ENCODE data around the gene TENM3.

The TENM3 gene

GRCh38 chr4:182680234-182680653 lies 437.0 kb downstream of the TENM3 start:
- H3K4me1 ChIP-seq (ENCODE audit: control insufficient read depth, low read depth, low read length), result no peaks in the 10 kb centered on the region
- H3K27me3 ChIP-seq (ENCODE audit: control insufficient read depth, insufficient read depth, low read length), result no peaks in the 10 kb centered on the region
- H3K9me3 ChIP-seq (ENCODE audit: control insufficient read depth, low read depth, low read length), result no peaks in the 10 kb centered on the region
- no peak overlapping the region for H3K4me3 ChIP-seq (ENCODE audit: low read length)
- no peak overlapping the region for H3K27ac ChIP-seq (ENCODE audit: low read length)
- peaks cover 17% of the 10 kb centered on the region for H3K36me3 ChIP-seq (ENCODE audit: control insufficient read depth, low read depth, low read length)
- H3K9ac ChIP-seq (ENCODE audit: low read length), result no peak overlapping the region

- Histone ChIP-seq H3K27me3 (ENCODE audit: control insufficient read depth, insufficient read depth, low read length) (no peaks in the 10 kb centered on the region), H3K27ac (ENCODE audit: low read length) (no peak overlapping the region)
Measured at GRCh38 chr4:182683661-182684060, 440.5 kb downstream of the TENM3 start.

GRCh38 chr4:182684796-182685195 lies 441.6 kb downstream of the TENM3 start:
- H3K36me3 ChIP-seq (ENCODE audit: control insufficient read depth, low read depth, low read length), result peaks cover 32% of the 10 kb centered on the region
- H3K9me3 ChIP-seq (ENCODE audit: control insufficient read depth, low read depth, low read length), result no peaks in the 10 kb centered on the region
- no peaks in the 10 kb centered on the region for H3K27me3 ChIP-seq (ENCODE audit: control insufficient read depth, insufficient read depth, low read length)
- no peaks in the 10 kb centered on the region for H3K4me1 ChIP-seq (ENCODE audit: control insufficient read depth, low read depth, low read length)
- H3K4me3 ChIP-seq (ENCODE audit: low read length), result no peak overlapping the region
- no peak overlapping the region for H3K9ac ChIP-seq (ENCODE audit: low read length)
- no peak overlapping the region for H3K27ac ChIP-seq (ENCODE audit: low read length)

More at GRCh38 chr4:182683661-182684060, 440.5 kb downstream of the TENM3 start:
- H3K9me3 ChIP-seq (ENCODE audit: control insufficient read depth, low read depth, low read length), result no peaks in the 10 kb centered on the region
- no peak overlapping the region for H3K4me3 ChIP-seq (ENCODE audit: low read length)
- no peak overlapping the region for H3K9ac ChIP-seq (ENCODE audit: low read length)
- H3K4me1 ChIP-seq (ENCODE audit: control insufficient read depth, low read depth, low read length), result no peaks in the 10 kb centered on the region
- H3K36me3 ChIP-seq (ENCODE audit: control insufficient read depth, low read depth, low read length), result peaks cover 22% of the 10 kb centered on the region

- Histone ChIP-seq H3K9ac (ENCODE audit: low read length) (no peak overlapping the region), H3K9me3 (ENCODE audit: control insufficient read depth, low read depth, low read length) (no peaks in the 10 kb centered on the region), H3K36me3 (ENCODE audit: control insufficient read depth, low read depth, low read length) (peaks cover 15% of the 10 kb centered on the region), H3K4me1 (ENCODE audit: control insufficient read depth, low read depth, low read length) (no peaks in the 10 kb centered on the region), H3K27me3 (ENCODE audit: control insufficient read depth, insufficient read depth, low read length) (no peaks in the 10 kb centered on the region), H3K4me3 (ENCODE audit: low read length) (no peak overlapping the region), H3K27ac (ENCODE audit: low read length) (no peak overlapping the region)
Measured at GRCh38 chr4:182688081-182688480, 444.9 kb downstream of the TENM3 start.

GRCh38 chr4:182694551-182694950 lies 451.3 kb downstream of the TENM3 start:
- Histone ChIP-seq H3K9me3 (ENCODE audit: control insufficient read depth, low read depth, low read length) (no peaks in the 10 kb centered on the region), H3K27me3 (ENCODE audit: control insufficient read depth, insufficient read depth, low read length) (no peaks in the 10 kb centered on the region), H3K27ac (ENCODE audit: low read length) (no peak overlapping the region), H3K9ac (ENCODE audit: low read length) (no peak overlapping the region), H3K36me3 (ENCODE audit: control insufficient read depth, low read depth, low read length) (peaks cover 3% of the 10 kb centered on the region), H3K4me3 (ENCODE audit: low read length) (no peak overlapping the region), H3K4me1 (ENCODE audit: control insufficient read depth, low read depth, low read length) (peaks cover 7% of the 10 kb centered on the region)

GRCh38 chr4:182695009-182695408 lies 451.8 kb downstream of the TENM3 start:
- no peaks in the 10 kb centered on the region for H3K9me3 ChIP-seq (ENCODE audit: control insufficient read depth, low read depth, low read length)
- no peak overlapping the region for H3K27ac ChIP-seq (ENCODE audit: low read length)
- peaks cover 8% of the 10 kb centered on the region for H3K4me1 ChIP-seq (ENCODE audit: control insufficient read depth, low read depth, low read length)
- H3K4me3 ChIP-seq (ENCODE audit: low read length), result no peak overlapping the region
- H3K9ac ChIP-seq (ENCODE audit: low read length), result no peak overlapping the region
- H3K36me3 ChIP-seq (ENCODE audit: control insufficient read depth, low read depth, low read length), result no peaks in the 10 kb centered on the region
- H3K27me3 ChIP-seq (ENCODE audit: control insufficient read depth, insufficient read depth, low read length), result no peaks in the 10 kb centered on the region

- Histone ChIP-seq H3K36me3 (ENCODE audit: control insufficient read depth, low read depth, low read length) (no peaks in the 10 kb centered on the region), H3K4me1 (ENCODE audit: control insufficient read depth, low read depth, low read length) (peaks cover 13% of the 10 kb centered on the region), H3K4me3 (ENCODE audit: low read length) (no peak overlapping the region), H3K9ac (ENCODE audit: low read length) (no peak overlapping the region), H3K9me3 (ENCODE audit: control insufficient read depth, low read depth, low read length) (no peaks in the 10 kb centered on the region), H3K27me3 (ENCODE audit: control insufficient read depth, insufficient read depth, low read length) (no peaks in the 10 kb centered on the region), H3K27ac (ENCODE audit: low read length) (no peak overlapping the region)
Measured at GRCh38 chr4:182695842-182696241, 452.6 kb downstream of the TENM3 start.

GRCh38 chr4:182697094-182697493 lies 453.9 kb downstream of the TENM3 start:
- H3K9me3 ChIP-seq (ENCODE audit: control insufficient read depth, low read depth, low read length), result no peaks in the 10 kb centered on the region
- no peaks in the 10 kb centered on the region for H3K27me3 ChIP-seq (ENCODE audit: control insufficient read depth, insufficient read depth, low read length)
- H3K4me1 ChIP-seq (ENCODE audit: control insufficient read depth, low read depth, low read length), result peaks cover 13% of the 10 kb centered on the region

GRCh38 chr4:182698212-182698611 lies 455.0 kb downstream of the TENM3 start:
- Histone ChIP-seq H3K27ac (ENCODE audit: low read length) (no peak overlapping the region), H3K4me1 (ENCODE audit: control insufficient read depth, low read depth, low read length) (peaks cover 13% of the 10 kb centered on the region)

More at GRCh38 chr4:182697094-182697493, 453.9 kb downstream of the TENM3 start:
- H3K4me3 ChIP-seq (ENCODE audit: low read length), result no peak overlapping the region
- no peak overlapping the region for H3K9ac ChIP-seq (ENCODE audit: low read length)
- H3K36me3 ChIP-seq (ENCODE audit: control insufficient read depth, low read depth, low read length), result no peaks in the 10 kb centered on the region
- no peak overlapping the region for H3K27ac ChIP-seq (ENCODE audit: low read length)

GRCh38 chr4:182699201-182699600 lies 456.0 kb downstream of the TENM3 start:
- Histone ChIP-seq H3K4me3 (ENCODE audit: low read length) (no peak overlapping the region), H3K36me3 (ENCODE audit: control insufficient read depth, low read depth, low read length) (no peaks in the 10 kb centered on the region), H3K27me3 (ENCODE audit: control insufficient read depth, insufficient read depth, low read length) (no peaks in the 10 kb centered on the region), H3K9ac (ENCODE audit: low read length) (no peak overlapping the region), H3K4me1 (ENCODE audit: control insufficient read depth, low read depth, low read length) (peaks cover 13% of the 10 kb centered on the region), H3K9me3 (ENCODE audit: control insufficient read depth, low read depth, low read length) (no peaks in the 10 kb centered on the region), H3K27ac (ENCODE audit: low read length) (no peak overlapping the region)

More at GRCh38 chr4:182698212-182698611, 455.0 kb downstream of the TENM3 start:
- no peaks in the 10 kb centered on the region for H3K27me3 ChIP-seq (ENCODE audit: control insufficient read depth, insufficient read depth, low read length)
- no peaks in the 10 kb centered on the region for H3K36me3 ChIP-seq (ENCODE audit: control insufficient read depth, low read depth, low read length)
- no peak overlapping the region for H3K4me3 ChIP-seq (ENCODE audit: low read length)
- no peaks in the 10 kb centered on the region for H3K9me3 ChIP-seq (ENCODE audit: control insufficient read depth, low read depth, low read length)
- H3K9ac ChIP-seq (ENCODE audit: low read length), result no peak overlapping the region

- Histone ChIP-seq H3K27ac (ENCODE audit: low read length) (no peak overlapping the region), H3K4me3 (ENCODE audit: low read length) (no peak overlapping the region), H3K36me3 (ENCODE audit: control insufficient read depth, low read depth, low read length) (no peaks in the 10 kb centered on the region), H3K4me1 (ENCODE audit: control insufficient read depth, low read depth, low read length) (peaks cover 13% of the 10 kb centered on the region), H3K9ac (ENCODE audit: low read length) (no peak overlapping the region), H3K9me3 (ENCODE audit: control insufficient read depth, low read depth, low read length) (no peaks in the 10 kb centered on the region), H3K27me3 (ENCODE audit: control insufficient read depth, insufficient read depth, low read length) (no peaks in the 10 kb centered on the region)
Measured at GRCh38 chr4:182699795-182700194, 456.6 kb downstream of the TENM3 start.

- no peak overlapping the region for H3K27ac ChIP-seq (ENCODE audit: low read length)
- H3K4me3 ChIP-seq (ENCODE audit: low read length), result no peak overlapping the region
- no peaks in the 10 kb centered on the region for H3K36me3 ChIP-seq (ENCODE audit: control insufficient read depth, low read depth, low read length)
- H3K4me1 ChIP-seq (ENCODE audit: control insufficient read depth, low read depth, low read length), result peaks cover 13% of the 10 kb centered on the region
- H3K9ac ChIP-seq (ENCODE audit: low read length), result no peak overlapping the region
- H3K27me3 ChIP-seq (ENCODE audit: control insufficient read depth, insufficient read depth, low read length), result no peaks in the 10 kb centered on the region
- H3K9me3 ChIP-seq (ENCODE audit: control insufficient read depth, low read depth, low read length), result no peaks in the 10 kb centered on the region
Measured at GRCh38 chr4:182700362-182701160, 457.4 kb downstream of the TENM3 start.
